B cell (primary cell): ENCODE measurements around the gene EPHB6. TPM values are rescaled to one million over a fixed set of nuclear protein-coding genes. Genes with fewer than 3 reads are reported as not detected.

Experiments used
- ATAC-seq: fragments of 200-7000 bp; cut with Tn5 transposase; one replicate; pipeline ENCODE4 v1.10.0; 2021; ENCODE audit warnings: low read depth, mild to moderate bottlenecking, moderate number of reproducible peaks, moderate library complexity
- CTCF ChIA-PET: fragments of 350-600 bp; sonication (Branson Sonifier 250); formaldehyde crosslinking; loops from one replicate; lab custom pipeline; 2021; ENCODE audit warnings: antibody characterized with exemption, inconsistent platforms; lab: Charles Lee
- POLR2A ChIA-PET: fragments of 350-600 bp; sonication (Branson Sonifier 250); formaldehyde crosslinking; loops from one replicate; lab custom pipeline; 2021; ENCODE audit warnings: antibody characterized with exemption; lab: Charles Lee
- DNase-seq: peaks from one replicate; pipeline ENCODE4 v3.0.0; 2013
- H2AFZ ChIP-seq: 2 replicates; pipeline ENCODE4 v1.6.1; 2012; ENCODE audit warnings: mild to moderate bottlenecking, low read depth, low read length; ENCODE audit not compliant: insufficient read depth, poor library complexity, severe bottlenecking
- H3K27ac ChIP-seq, 2 donors: 1 replicate in 1 of 2; 2 replicates in 1 of 2; pipeline ENCODE4 v1.5.1; 2012 to 2013; ENCODE audit warnings: low read length in 2 of 2, mild to moderate bottlenecking in 2 of 2, moderate library complexity in 1 of 2
- H3K27me3 ChIP-seq, 4 experiments: fragments of 200-600 bp in 1 of 4; sonication (generic) in 1 of 4; replicated peaks in 1 of 4; 1 replicate in 2 of 4; 2 replicates in 2 of 4; pipeline versions ENCODE4 v1.6.1 to v1.7.0; 2013 to 2016; ENCODE audit warnings: low read length in 3 of 4, mild to moderate bottlenecking in 2 of 4, mixed read lengths in 1 of 4, moderate library complexity in 1 of 4; ENCODE audit not compliant: insufficient read depth in 4 of 4, control insufficient read depth in 3 of 4; ENCODE audit errors: control extremely low read depth in 1 of 4
- H3K36me3 ChIP-seq, 2 experiments: replicated peaks in 1 of 2; 1 replicate in 1 of 2; 2 replicates in 1 of 2; pipeline versions ENCODE4 v1.6.1 to v1.7.1; 2013; ENCODE audit warnings: low read length in 1 of 2; ENCODE audit not compliant: insufficient read depth in 2 of 2, control insufficient read depth in 1 of 2; ENCODE audit errors: control extremely low read depth in 1 of 2, extremely low read depth in 1 of 2
- H3K4me1 ChIP-seq, 2 donors: fragments of 200-600 bp in 1 of 2; sonication (generic) in 1 of 2; 1 replicate in 1 of 2; 2 replicates in 1 of 2; pipeline versions ENCODE4 v1.5.1 to v1.6.1; 2013 to 2017; ENCODE audit warnings: low read length in 2 of 2; ENCODE audit not compliant: control insufficient read depth in 2 of 2, insufficient read depth in 2 of 2
- H3K4me2 ChIP-seq: replicated peaks from 2 replicates; pipeline ENCODE3; 2012; ENCODE audit warnings: mild to moderate bottlenecking, low read depth, low read length; ENCODE audit not compliant: poor library complexity, severe bottlenecking
- H3K4me3 ChIP-seq, 5 experiments: fragments of 200-600 bp in 1 of 5; sonication (generic) in 1 of 5; 1 replicate in 3 of 5; 2 replicates in 2 of 5; pipeline versions ENCODE4 v1.5.1 to v1.7.0; 2011 to 2016; ENCODE audit warnings: low read length in 4 of 5, mild to moderate bottlenecking in 4 of 5, low read depth in 2 of 5, control low read depth in 1 of 5, moderate library complexity in 1 of 5; ENCODE audit not compliant: insufficient read depth in 1 of 5; ENCODE audit errors: control extremely low read depth in 1 of 5, extremely low read depth in 1 of 5
- H3K79me2 ChIP-seq: fragments of 200-600 bp; sonication (generic); one replicate; pipeline ENCODE4 v1.6.0; 2016; ENCODE audit warnings: low read length; ENCODE audit not compliant: control insufficient read depth, insufficient read depth
- H3K9ac ChIP-seq: fragments of 200-600 bp; sonication (generic); 2 replicates; pipeline ENCODE4 v1.6.1; 2017; ENCODE audit warnings: mild to moderate bottlenecking, low read length, moderate library complexity
- H3K9me3 ChIP-seq, 3 donors: one replicate each; pipeline versions ENCODE4 v1.6.1 to v1.7.1; 2013; ENCODE audit warnings: low read length in 2 of 3; ENCODE audit not compliant: control insufficient read depth in 2 of 3, insufficient read depth in 1 of 3; ENCODE audit errors: control extremely low read depth in 1 of 3
- H4K20me1 ChIP-seq: 2 replicates; pipeline ENCODE4 v1.6.0; 2012; ENCODE audit warnings: mild to moderate bottlenecking, low read length; ENCODE audit not compliant: insufficient read depth, control insufficient read depth, poor library complexity, severe bottlenecking
- H3K27ac Mint-ChIP-seq: one replicate; pipeline ENCODE4 v1.8.0; 2021; ENCODE audit warnings: mixed read lengths
- H3K27me3 Mint-ChIP-seq: one replicate; pipeline ENCODE4 v1.8.0; 2021; ENCODE audit warnings: mixed read lengths
- H3K4me1 Mint-ChIP-seq: one replicate; pipeline ENCODE4 v1.8.0; 2021; ENCODE audit warnings: mixed read lengths
- H3K4me3 Mint-ChIP-seq: one replicate; pipeline ENCODE4 v1.8.0; 2021; ENCODE audit warnings: mixed read lengths
- H3K9me3 Mint-ChIP-seq: one replicate; pipeline ENCODE4 v1.8.0; 2022; ENCODE audit warnings: mixed read lengths; ENCODE audit not compliant: insufficient read depth
- EZH2 ChIP-seq: IDR thresholded peaks from 2 replicates; pipeline ENCODE4 v1.6.1; 2012; ENCODE audit warnings: borderline replicate concordance, low read depth, mild to moderate bottlenecking, moderate library complexity, low read length; ENCODE audit not compliant: insufficient read depth, poor library complexity, severe bottlenecking
- WGBS: methylation state at CpG from one replicate; pipeline ENCODE4 v1.1.5; 2013; ENCODE audit warnings: missing lambda C conversion rate; ENCODE audit not compliant: insufficient coverage; 5-methylcytosine and 5-hydroxymethylcytosine counted together
- intact Hi-C: fragments of 100-400 bp; cut with micrococcal nuclease; formaldehyde crosslinking; loops from one replicate; pipeline ENCODE4 v1.10.0; 2022
- polyA plus RNA-seq: library from polyadenylated mRNA; depleted of rRNA; stranded (reverse); fragments of >200 nt; gene quantifications from 2 replicates; pipeline ENCODE4 v1.2.3, GENCODE V29; 2012
- total RNA-seq, 2 donors: library from RNA; stranded (reverse); fragments of 120-200 nt in 1 of 2; gene quantifications; 1 replicate in 1 of 2; 2 replicates in 1 of 2; pipeline versions ENCODE4 v1.2.3 to v1.2.4, GENCODE V29; 2013 to 2022
- TF ChIP-seq, protein P1 (sequence below): fragments of 200-600 bp; IDR thresholded peaks from one replicate; pipeline ENCODE4 v1.8.0; 2022; ENCODE audit warnings: antibody characterized with exemption, mild to moderate bottlenecking

EPHB6 gene
- total and polyA plus RNA-seq, 2 donors (not counting 1 experiment from before 2014, with no cell fraction given) = 65.3 to 69.6 TPM

GRCh38 chr7:142842251-142842766 is 12.6 kb upstream of the EPHB6 start:
- POLR2A ChIA-PET = no interaction called here
- H3K9me3 ChIP-seq = no peaks in the 10 kb centered on the region
- no peaks in the 10 kb centered on the region for H3K4me1 ChIP-seq
- H4K20me1 ChIP-seq = no peaks in the 10 kb centered on the region
- no peaks in the 10 kb centered on the region for H3K36me3 ChIP-seq
- Mint-ChIP-seq H3K9me3 (no peaks in the 10 kb centered on the region), H3K27me3 (no peaks in the 10 kb centered on the region), H3K27ac (no peak overlapping the region), H3K4me3 (no peak overlapping the region), H3K4me1 (no peaks in the 10 kb centered on the region)
- H3K27me3 ChIP-seq = no peaks in the 10 kb centered on the region
- DNase-seq (no peak), ATAC-seq (no peak)
- no peak overlapping the region for H3K27ac ChIP-seq
- CTCF ChIA-PET = interaction anchor here (1.5 kb wide), 1 partner anchor 238 kb away, joined by 6 read pairs; no protein-coding TSS in a partner anchor
- H3K79me2 ChIP-seq = no peaks in the 10 kb centered on the region
- H3K9ac ChIP-seq = no peak overlapping the region
- intact Hi-C loops = no loop called here
- no CpG with 5 or more reads among the region's 1 CpG for WGBS
- TF ChIP-seq EZH2 = no peak
- TF ChIP-seq, protein P1, sequence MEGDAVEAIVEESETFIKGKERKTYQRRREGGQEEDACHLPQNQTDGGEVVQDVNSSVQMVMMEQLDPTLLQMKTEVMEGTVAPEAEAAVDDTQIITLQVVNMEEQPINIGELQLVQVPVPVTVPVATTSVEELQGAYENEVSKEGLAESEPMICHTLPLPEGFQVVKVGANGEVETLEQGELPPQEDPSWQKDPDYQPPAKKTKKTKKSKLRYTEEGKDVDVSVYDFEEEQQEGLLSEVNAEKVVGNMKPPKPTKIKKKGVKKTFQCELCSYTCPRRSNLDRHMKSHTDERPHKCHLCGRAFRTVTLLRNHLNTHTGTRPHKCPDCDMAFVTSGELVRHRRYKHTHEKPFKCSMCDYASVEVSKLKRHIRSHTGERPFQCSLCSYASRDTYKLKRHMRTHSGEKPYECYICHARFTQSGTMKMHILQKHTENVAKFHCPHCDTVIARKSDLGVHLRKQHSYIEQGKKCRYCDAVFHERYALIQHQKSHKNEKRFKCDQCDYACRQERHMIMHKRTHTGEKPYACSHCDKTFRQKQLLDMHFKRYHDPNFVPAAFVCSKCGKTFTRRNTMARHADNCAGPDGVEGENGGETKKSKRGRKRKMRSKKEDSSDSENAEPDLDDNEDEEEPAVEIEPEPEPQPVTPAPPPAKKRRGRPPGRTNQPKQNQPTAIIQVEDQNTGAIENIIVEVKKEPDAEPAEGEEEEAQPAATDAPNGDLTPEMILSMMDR = no peak
- no peak overlapping the region for H3K4me3 ChIP-seq
- H3K4me2 ChIP-seq = no peak overlapping the region
- no peak overlapping the region for H2AFZ ChIP-seq

DNA sequence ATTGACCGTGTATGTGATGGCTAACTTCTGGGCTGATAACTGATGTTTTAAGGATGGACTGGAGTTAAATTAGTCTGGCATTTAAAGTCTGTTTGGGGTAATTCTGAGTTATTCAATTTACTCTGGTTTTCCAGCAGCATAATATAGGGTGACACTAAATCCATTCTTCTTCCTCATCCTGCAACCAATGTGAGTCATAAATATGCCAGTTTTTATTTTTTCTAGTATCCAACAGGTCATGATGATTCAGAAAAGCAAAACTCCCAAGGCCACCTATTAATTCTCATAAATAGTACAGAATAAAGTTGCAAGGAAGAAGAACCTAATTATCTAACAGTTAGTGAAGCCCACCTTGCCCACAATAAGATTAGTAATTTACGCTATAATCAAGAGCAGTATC is 7.5 kb upstream of the EPHB6 start:
- H3K4me2 ChIP-seq = no peak overlapping the region
- Mint-ChIP-seq H3K9me3 (no peaks in the 10 kb centered on the region), H3K4me3 (no peak overlapping the region), H3K27ac (no peak overlapping the region), H3K27me3 (no peaks in the 10 kb centered on the region), H3K4me1 (no peaks in the 10 kb centered on the region)
- no peak for DNase-seq
- H3K4me1 ChIP-seq = no peaks in the 10 kb centered on the region
- no peak for TF ChIP-seq EZH2
- TF ChIP-seq, protein P1 = no peak
- no peak overlapping the region for H3K9ac ChIP-seq
- no peak overlapping the region for H3K4me3 ChIP-seq
- no peak overlapping the region for H2AFZ ChIP-seq
- no peak overlapping the region for H3K27ac ChIP-seq
- no peak for ATAC-seq
- ChIA-PET POLR2A (no interaction called here), CTCF (no interaction called here)
- no peaks in the 10 kb centered on the region for H3K9me3 ChIP-seq
- WGBS = 100% methylated on average over 1 of the region's 2 CpGs
- intact Hi-C loops = no loop called here
- H4K20me1 ChIP-seq = no peaks in the 10 kb centered on the region
- no peaks in the 10 kb centered on the region for H3K79me2 ChIP-seq
- no peaks in the 10 kb centered on the region for H3K36me3 ChIP-seq
- H3K27me3 ChIP-seq = no peaks in the 10 kb centered on the region
